Epithelial cell of proximal tubule (primary cell): ENCODE data around the gene INTS2. TPM values are rescaled to one million over a fixed set of nuclear protein-coding genes. Genes with fewer than 3 reads are reported as not detected.
"Not testable (repeated sequence)": the region's sequence is repeated elsewhere in the genome, so short reads cannot be mapped to it uniquely, and the experiment has no call there.

Experiments
- DNase-seq: peaks from one replicate; pipeline ENCODE4 v3.0.0-alpha.2; 2011; ENCODE audit warnings: low read depth
- H3K4me3 ChIP-seq: 2 replicates; pipeline ENCODE4 v1.5.1; 2011; ENCODE audit warnings: low read depth, mild to moderate bottlenecking, low read length
- total RNA-seq: library from RNA; depleted of rRNA; stranded (reverse); fragments of >200 nt; gene quantifications from 2 replicates; pipeline ENCODE4 v1.2.3, GENCODE V29; 2015
- TF ChIP-seq, protein P1 (sequence below): conservative IDR thresholded peaks from 2 replicates; pipeline ENCODE4 v1.5.1; 2012; ENCODE audit warnings: low read depth, mild to moderate bottlenecking, low read length

Gene INTS2
- total RNA-seq, 1 donor from 2014 or later: 10.0 TPM

- no peak for DNase-seq
- TF ChIP-seq, protein P1, sequence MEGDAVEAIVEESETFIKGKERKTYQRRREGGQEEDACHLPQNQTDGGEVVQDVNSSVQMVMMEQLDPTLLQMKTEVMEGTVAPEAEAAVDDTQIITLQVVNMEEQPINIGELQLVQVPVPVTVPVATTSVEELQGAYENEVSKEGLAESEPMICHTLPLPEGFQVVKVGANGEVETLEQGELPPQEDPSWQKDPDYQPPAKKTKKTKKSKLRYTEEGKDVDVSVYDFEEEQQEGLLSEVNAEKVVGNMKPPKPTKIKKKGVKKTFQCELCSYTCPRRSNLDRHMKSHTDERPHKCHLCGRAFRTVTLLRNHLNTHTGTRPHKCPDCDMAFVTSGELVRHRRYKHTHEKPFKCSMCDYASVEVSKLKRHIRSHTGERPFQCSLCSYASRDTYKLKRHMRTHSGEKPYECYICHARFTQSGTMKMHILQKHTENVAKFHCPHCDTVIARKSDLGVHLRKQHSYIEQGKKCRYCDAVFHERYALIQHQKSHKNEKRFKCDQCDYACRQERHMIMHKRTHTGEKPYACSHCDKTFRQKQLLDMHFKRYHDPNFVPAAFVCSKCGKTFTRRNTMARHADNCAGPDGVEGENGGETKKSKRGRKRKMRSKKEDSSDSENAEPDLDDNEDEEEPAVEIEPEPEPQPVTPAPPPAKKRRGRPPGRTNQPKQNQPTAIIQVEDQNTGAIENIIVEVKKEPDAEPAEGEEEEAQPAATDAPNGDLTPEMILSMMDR: no peak
- no peak overlapping the region for H3K4me3 ChIP-seq
These were observed 95.3 kb downstream of the INTS2 start for GRCh38 chr17:61832463-61832862.

- TF ChIP-seq, protein P1: no peak
- no peak overlapping the region for H3K4me3 ChIP-seq
- no peak for DNase-seq
These were observed 96.7 kb downstream of the INTS2 start for GRCh38 chr17:61831099-61831498.

GRCh38 chr17:61828694-61829093, 99.1 kb downstream of the INTS2 start:
- TF ChIP-seq, protein P1: no peak
- no peak overlapping the region for H3K4me3 ChIP-seq
- no peak for DNase-seq

- DNase-seq: no peak
- no peak overlapping the region for H3K4me3 ChIP-seq
- TF ChIP-seq, protein P1: no peak
These were observed 100.0 kb downstream of the INTS2 start for GRCh38 chr17:61827649-61828395.

DNA sequence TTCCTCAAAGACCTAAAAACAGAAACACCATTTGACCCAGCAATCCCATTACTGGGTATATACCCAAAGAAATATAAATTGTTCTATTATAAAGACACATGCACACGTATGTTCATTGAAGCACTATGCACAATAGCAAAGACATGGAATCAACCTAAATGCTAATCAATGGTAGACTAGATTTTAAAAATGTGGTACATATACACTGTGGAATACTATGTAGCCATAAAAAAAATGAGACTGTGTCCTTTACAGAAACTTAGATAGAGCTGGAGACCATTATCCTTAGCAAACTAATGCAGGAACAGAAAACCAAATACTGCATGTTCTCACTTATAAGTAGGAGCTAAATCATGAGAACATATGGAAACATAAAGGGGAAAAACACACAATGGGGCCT, 100.9 kb downstream of the INTS2 start:
- not testable (repeated sequence) for H3K4me3 ChIP-seq, DNase-seq

GRCh38 chr17:61826198-61826597, 101.6 kb downstream of the INTS2 start:
- H3K4me3 ChIP-seq, DNase-seq: not testable (repeated sequence)

DNA sequence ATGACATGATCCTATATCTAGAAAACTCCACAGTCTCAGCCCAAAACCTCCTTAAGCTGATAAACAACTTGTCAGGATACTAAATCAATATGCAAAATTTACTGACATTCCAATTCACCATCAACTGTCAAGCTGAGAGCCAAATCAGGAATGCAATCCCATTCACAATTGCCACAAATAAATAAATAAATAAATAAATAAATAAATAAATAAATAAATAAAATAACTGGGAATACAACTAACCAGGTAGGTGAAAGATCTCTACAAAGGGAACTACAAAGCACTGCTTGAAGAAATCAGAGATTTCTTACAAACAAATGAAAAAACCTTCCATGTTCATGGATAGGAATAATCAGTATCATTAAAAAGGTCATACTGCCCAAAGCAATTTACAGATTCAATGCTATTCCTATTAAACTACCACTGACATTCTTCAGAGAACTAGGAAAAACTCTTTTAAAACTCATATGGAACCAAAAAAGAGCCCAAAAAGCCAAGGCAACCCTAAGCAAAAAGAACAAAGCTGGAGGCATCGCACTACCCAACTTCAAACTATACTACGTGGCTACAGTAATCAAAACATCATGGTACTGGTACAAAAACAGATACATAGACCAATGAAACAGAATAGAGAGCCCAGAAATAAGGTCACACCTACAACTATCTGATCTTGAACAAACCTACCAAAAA, 102.2 kb downstream of the INTS2 start:
- DNase-seq: no peak
- TF ChIP-seq, protein P1: no peak
- no peak overlapping the region for H3K4me3 ChIP-seq
